Activated CD8-positive, alpha-beta memory T cell treated with anti-CD3 and anti-CD28 coated beads, Interleukin-2, amount 50 U/mL, for 1 hour (primary cell): ENCODE data around the gene CELA2B.
"Not testable (repeated sequence)": the region's sequence is repeated elsewhere in the genome, so short reads cannot be mapped to it uniquely, and the experiment has no call there.

Experiments used
- DNase-seq: peaks from one replicate; pipeline ENCODE4 v3.0.0-alpha.2; 2020; ENCODE audit errors: extremely low read depth

The CELA2B gene

DNA sequence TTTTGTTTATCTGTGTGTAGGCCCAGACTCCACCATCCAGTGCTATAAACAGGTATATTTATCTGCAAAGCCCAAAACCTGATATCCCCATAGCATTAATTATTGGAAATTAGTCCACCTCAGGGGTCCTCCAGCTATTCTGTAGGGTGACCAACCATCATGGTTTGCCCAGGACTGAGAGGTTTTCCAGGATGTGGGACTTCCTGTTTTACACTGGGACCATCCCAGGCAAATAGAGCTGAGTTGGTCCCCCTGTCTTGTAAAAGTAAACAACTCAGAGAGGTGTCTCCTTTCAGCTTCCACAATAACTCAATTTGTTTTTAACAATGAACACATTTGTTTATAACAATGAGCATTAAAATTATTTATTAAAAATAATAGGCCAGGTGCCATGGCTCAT is 7.8 kb upstream of the CELA2B start:
- no peak for DNase-seq

DNA sequence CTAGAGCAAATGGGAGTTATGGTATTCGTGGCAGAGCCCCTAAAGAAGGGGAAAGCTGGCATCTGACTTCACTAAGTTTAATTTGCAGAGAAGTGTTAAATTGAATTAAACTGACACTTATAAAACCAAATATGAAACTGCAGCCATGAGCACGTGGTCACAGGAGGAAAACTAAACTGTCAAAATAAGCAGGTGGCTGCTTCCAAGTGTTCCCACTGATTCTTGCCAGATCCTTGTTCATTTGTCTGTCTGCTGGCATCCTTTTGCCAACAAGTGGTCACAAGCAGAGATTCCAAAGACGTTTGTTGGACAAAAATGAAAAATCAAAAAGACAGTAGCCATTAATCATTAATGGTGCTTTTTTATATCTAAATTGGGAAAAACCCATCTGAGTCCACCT is 6.5 kb upstream of the CELA2B start:
- DNase-seq, result no peak

- DNase-seq, result not testable (repeated sequence)
These were observed 6.0 kb upstream of the CELA2B start for GRCh38 chr1:15469821-15470448.

GRCh38 chr1:15471067-15471466 is 4.8 kb upstream of the CELA2B start:
- not testable (repeated sequence) for DNase-seq

DNA sequence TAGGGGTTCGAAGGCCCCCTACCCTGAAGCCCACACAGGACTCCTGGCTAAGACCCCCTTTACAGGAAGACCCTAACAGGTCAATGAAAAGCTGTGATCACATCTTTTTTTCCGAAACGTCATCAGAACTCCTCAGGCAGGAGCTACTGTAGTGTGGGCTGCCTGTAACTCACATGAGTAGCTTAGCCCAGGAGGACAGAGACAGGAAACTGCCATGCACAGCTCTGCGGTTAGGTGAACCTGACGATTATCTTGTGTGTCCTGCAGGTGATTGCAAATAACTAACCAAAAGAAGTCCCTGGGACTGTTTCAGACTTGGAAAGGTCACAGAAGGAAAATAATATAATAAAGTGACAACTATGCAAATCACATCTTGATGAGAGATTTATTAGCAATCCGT is 4.2 kb upstream of the CELA2B start:
- not testable (repeated sequence) for DNase-seq

GRCh38 chr1:15472587-15472986 is 3.3 kb upstream of the CELA2B start:
- no peak for DNase-seq

GRCh38 chr1:15476927-15477326 is 1.0 kb downstream of the CELA2B start:
- DNase-seq, result no peak

- DNase-seq, result no peak
These were observed 1.8 kb downstream of the CELA2B start for GRCh38 chr1:15477646-15478212.

DNA sequence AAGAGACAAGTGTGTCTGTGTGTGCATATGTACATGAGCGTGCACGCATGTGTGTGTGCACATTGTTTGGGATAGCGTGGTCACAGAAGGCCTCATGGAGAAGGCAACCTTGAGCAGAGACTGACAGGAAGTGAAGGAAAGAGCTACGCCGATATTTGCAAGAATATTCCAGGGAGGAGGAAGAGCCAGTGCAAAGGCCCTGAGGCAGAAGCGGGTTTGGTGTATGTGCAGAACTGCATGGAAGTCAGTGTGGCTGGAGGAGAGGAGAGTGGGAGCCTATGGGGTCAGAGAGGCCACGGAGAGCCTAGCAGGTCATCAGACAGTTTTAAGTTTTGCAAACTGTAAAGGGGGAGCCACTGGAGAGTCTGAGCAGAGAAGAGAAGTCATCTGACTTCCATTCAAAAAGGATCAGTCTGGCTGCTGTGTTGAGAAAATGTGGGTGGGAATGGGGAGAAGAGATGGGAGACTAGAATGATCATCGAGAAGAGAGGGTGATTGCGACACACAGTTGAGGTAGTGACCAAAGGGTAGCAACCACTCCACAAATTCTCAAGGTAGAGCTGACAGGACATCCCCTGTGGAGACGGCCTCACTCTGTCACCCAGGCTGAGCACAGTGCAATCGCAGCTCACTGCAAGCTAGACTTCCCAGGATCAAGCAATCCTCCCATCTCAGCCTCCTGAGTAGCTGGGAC is 3.9 kb downstream of the CELA2B start:
- no peak for DNase-seq

- not testable (repeated sequence) for DNase-seq
These were observed 6.6 kb downstream of the CELA2B start for GRCh38 chr1:15482455-15482854.

GRCh38 chr1:15482983-15483543 is 7.2 kb downstream of the CELA2B start:
- not testable (repeated sequence) for DNase-seq

DNA sequence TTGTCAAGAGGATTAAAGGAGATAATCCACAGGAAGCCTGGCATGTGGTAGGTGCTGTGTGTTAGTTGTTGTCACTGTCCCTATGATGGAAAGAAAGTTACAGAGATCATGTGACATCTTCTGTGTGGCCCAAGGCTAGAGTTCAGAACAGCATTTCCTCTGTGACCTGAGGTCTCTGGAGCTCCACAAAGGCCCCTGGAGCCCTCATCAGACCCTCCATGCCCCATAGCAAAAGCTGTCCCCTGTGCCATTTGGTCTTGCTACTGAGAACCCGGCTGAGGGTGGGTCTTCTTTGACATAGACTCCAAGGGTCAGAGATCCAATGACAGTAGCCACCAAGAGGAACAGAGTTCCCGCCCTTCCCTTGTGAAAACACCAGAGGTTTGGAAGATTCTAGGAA is 8.1 kb downstream of the CELA2B start:
- no peak for DNase-seq

- DNase-seq, result not testable (repeated sequence)
These were observed 8.5 kb downstream of the CELA2B start for GRCh38 chr1:15484443-15484842.

DNA sequence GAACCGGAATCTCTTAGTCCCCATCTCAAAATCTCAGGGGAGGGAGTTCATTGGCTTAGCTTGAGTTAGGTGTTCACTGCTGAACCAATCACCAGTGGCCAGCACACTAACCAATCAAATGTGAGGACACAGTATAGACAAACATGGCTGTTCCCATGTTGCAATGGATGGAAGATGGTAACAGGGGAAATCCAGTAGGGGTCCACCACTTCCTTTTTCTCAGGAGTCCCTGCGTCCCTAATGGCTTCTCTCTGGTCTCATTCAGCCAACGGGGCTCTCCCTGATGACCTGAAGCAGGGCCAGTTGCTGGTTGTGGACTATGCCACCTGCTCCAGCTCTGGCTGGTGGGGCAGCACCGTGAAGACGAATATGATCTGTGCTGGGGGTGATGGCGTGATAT is 9.7 kb downstream of the CELA2B start:
- DNase-seq, result no peak

DNA sequence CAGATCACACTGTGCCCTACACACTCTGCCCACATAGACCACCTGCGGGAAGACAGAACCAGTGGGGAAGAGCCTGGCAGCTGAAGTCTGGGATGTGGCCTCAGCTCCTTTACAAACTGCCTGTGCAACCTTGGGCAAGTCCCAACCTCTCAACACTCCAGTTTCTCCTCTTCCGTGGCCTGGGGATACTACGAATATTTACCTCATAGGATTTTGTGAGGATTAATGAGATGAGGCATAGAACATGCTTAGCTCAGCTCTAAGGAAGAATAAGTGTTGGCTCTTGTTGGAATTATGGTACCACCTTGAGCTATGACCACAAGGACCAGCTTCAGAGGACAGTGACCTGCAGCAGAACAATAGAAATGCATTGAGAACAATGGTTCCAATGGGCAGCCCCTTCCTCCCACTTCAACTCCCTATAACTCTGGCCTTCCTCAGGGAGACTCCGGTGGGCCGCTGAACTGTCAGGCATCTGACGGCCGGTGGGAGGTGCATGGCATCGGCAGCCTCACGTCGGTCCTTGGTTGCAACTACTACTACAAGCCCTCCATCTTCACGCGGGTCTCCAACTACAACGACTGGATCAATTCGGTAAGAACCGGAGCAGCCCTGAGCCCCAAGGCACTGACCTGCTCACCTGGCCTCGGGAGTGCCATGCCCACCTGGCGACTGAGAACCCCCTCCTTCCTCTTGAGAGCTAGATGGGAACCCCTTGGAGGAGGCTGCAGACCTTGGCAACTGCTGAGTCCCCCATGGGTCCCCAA is 11.1 kb downstream of the CELA2B start:
- not testable (repeated sequence) for DNase-seq

DNA sequence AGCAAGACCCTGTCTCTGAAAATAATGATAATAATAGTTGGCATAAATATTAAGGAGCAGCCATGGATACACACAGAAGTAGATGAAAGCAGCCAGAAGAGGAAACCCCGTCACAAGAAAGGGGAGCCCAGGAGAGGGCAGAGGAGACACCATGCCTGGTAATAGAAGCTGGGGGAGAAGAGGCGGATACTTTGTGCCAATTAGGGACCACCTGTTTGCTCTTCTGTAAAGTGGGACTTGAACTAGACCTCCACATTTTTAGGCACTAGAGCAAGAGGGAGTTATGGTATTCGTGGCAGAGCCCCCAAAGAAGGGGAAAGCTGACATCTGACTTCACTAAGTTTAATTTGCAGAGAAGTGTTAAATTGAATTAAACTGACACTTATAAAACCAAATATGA is 12.5 kb downstream of the CELA2B start:
- DNase-seq, result no peak

- no peak for DNase-seq
These were observed 13.3 kb downstream of the CELA2B start for GRCh38 chr1:15489052-15489736.

- DNase-seq, result not testable (repeated sequence)
These were observed 15.1 kb downstream of the CELA2B start for GRCh38 chr1:15491010-15491409.

DNA sequence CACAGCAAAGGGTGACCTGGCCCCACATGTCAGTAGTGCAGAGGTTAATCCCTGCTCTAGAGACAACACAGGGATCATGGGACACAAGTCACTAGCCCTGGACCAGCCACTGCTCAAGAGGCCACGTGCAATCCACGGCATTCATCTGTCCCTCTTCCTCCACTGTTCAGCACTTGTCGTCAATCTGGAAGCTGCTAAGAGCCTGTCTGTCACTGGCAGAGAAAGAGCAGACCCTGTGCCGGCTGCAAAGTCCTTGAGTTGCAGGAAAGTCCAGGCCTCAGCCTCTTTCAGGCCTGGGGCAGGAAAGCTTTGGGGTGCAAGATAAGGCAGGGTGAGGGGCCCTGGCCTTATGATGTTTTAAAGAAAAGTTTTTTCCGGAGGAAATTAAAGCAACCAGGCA is 16.7 kb downstream of the CELA2B start:
- no peak for DNase-seq

DNA sequence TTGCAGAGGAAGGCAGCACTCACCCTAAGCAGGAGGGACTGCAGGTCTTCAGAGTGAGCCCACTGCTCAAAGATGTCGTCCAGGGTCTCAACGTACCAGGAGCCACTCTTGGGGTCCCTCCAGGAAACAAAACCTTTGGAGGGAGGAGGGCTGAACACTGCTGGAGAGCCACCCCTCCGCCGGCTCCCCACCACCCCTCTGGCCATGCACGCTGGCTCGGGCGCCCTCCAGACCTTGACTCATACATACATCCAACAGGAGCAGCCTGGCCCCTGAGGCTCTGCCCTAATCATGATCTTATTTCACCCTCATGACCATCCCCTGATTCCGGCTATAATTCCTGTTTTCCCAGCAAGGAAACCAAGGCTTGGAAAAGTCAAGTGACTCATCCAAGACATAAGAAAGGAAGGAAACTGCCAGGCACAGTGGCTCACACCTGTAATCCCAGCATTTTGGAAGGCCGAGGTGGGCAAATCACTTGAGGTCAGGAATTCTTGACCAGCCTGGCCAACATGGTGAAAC is 18.0 kb downstream of the CELA2B start:
- no peak for DNase-seq
